Dermis blood vessel endothelial cell (primary cell): ENCODE data around the gene TFDP2. TPM values are rescaled to one million over a fixed set of nuclear protein-coding genes. Genes with fewer than 3 reads are reported as not detected.
A peak's percentile ranks its signal among the peaks of the same experiment; 100 is the strongest.
"Not testable (repeated sequence)": the region's sequence is repeated elsewhere in the genome, so short reads cannot be mapped to it uniquely, and the experiment has no call there.

Experiments used
- DNase-seq: peaks from one replicate; pipeline ENCODE4 v3.0.0; 2010
- total RNA-seq: library from RNA; depleted of rRNA; stranded (reverse); fragments of >200 nt; gene quantifications from 2 replicates; pipeline ENCODE4 v1.2.3, GENCODE V29; 2014

Gene TFDP2
- total RNA-seq, 1 donor from 2014 or later: 32.0 TPM

DNA sequence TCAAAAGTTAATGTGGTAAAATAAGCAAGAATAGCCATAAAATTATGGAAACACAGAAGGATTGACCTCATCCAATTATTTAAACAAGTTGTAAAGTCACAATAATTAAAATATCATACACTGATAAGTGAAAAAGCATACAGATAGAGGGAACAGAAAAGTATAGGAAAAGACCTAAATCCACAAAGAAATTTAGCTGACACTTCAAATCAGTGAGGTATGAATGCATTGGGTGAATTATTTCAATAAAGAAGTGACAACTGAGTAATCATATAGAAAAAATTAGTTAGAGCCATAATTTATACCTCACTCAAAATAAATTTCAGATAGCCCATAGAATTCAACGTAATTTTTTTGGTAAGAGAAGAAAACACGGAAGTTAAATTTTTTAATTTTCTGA lies 25.1 kb downstream of the TFDP2 start:
- DNase-seq: no peak

DNA sequence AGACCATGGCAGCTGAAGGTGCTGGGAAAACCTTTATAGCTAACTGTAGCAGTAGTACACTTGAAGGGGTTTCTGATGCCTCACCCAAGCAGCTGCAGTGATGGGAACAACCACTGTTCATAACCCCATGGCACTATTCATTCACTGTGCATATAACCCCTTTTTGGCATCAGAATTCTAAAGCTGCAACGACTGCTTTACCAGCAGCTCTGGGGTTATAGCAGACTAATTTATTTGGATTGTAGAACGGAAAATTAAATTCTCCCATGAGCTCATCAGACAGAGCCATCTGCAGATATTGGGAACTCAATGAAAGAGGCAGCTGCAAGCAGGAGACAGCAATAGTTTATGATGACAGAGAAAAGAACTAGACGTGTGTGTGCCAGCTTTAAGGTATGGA lies 28.6 kb downstream of the TFDP2 start:
- no peak for DNase-seq

DNA sequence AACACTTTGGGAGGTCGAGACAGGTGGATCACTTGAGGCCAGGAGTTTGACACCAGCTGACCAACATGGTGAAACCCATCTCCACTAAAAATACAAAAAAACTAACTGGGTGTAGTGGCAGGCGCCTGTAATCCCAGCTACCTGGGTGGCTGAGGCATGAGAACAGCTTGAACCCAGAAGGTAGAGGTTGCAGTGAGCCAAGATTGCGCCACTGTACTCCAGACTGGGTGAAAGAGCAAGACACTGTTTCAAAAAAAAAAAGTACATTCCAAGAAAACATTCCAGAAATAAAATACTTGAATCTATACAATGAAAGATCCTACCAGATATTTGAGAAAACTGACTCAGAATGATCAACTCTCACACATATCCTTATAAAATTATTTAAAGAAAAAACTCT lies 30.4 kb downstream of the TFDP2 start:
- DNase-seq: no peak

DNA sequence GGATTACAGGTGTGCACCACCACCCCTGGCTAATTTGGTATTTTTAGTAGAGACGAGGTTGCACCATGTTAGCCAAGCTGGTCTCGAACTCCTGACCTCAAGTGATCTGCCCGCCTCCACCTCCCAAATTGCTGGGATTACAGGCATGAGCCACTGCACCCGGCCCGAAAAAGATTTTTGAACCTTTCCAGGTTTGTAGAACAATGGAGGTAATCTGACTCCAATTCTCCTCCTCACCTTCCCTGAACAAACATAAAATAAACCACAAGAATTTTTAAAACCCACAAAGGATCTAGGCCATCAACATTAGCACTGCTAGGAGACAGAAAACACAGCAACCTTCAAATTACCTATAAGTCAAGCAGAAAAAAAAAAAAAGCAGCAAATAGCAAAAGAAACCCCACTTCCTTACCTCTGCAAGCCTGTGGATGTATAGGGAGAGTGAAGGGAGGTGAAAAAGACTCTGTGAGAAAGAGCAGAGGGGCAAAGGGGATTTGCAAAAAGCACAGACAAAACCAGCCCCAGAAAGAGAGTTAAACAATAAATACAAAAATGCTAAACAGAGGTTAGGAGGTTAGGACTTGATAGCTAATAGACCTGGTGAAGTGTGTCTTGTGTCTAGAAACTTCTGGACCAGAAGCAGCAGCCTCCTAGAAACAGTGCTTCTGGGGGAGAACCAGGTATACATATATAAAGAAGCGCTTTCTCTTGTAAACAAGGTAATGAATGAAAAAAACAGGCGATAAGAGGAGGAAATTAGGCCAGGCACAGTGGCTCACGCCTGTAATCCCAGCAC lies 32.1 kb downstream of the TFDP2 start:
- DNase-seq: no peak

DNA sequence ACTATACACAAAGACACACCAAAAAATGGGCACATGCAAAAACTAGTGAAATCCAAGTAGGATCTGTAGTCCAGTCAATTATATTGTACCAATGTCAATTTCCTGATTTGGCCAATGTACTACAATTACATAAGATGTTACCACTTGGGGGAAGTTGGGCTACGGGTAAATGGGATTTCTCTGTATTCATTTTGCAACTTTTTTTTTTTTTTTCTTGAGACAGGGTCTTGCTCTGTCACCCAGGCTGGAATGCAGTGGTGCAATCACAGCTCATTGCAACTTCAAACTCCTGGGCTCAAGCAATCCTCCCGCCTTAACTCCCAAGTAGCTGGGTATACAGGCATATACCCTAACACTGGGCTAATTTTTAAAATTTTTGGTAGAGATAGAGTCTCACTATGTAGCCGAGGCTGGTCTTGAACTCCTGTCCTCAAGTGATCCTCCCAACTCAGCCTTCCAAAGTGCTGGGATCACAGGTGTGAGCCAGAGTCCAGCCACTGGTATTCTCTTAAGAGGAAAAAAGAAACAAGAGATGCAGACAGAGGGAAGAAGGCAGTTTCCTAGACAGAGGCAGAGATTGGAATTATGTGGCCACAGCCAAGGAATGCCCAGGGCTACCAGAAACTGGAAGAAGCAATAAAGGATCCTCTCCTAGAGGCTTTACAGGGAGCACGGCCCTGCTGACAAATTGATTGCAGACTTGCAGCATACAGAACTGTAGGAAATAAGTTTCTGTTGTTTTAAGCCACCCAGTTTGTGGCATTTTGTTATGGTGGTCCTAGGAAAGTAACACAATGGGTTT lies 33.3 kb downstream of the TFDP2 start:
- DNase-seq: no peak

DNA sequence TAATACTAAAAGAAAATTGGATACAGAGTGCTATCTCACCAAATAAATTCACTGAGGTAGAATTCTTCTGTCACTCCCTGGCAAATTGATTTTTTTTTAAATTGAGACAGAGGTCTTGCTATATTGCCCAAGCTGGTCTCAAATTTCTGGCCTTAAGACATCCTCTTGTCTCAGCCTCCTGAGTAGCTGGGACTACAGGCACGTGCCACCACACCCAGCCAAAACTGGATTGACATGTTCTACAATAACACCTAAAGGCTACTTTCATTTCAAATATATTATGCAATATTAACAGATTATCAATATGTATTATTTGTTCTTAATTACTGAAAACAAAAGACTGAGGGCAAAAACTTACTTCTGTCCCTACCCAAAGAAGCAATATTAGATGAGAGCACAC lies 36.7 kb downstream of the TFDP2 start:
- no peak for DNase-seq

DNA sequence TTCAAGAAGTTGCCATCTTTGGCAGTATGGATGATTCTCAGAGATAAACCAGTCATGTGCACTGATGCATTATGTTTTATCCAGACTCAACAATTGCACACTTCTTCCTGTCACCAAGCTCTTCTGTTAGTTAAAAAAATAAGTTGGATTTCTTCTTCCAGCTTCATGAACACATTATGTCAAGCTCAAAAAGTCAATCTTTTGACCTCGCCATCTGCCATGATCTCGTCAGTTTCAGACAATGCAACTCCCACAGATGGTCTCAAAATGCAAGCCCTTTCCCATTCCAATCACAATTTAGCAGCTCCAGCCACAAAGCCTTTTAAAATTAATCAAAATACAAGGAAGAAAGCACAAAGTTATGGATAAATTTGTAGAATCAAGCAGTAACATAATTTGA lies 42.8 kb downstream of the TFDP2 start:
- no peak for DNase-seq

DNA sequence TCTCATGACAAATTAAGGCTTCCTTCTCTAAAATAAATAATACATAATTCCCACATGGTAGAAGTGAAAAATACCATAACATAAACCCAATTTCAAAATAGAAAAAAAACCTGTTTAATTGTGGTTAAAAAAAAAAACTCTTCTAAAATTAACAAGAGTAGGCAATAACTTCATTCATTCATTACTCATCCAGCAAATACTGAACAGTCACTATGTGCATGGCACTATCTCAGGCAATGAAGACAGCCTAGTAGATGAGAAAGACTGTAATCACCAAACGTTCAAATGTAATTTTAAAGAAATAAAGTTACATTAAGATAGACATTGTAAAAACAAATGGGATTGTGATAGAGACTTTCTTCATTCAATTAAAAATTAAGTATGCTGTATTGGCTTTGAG lies 43.4 kb downstream of the TFDP2 start:
- DNase-seq: no peak

DNA sequence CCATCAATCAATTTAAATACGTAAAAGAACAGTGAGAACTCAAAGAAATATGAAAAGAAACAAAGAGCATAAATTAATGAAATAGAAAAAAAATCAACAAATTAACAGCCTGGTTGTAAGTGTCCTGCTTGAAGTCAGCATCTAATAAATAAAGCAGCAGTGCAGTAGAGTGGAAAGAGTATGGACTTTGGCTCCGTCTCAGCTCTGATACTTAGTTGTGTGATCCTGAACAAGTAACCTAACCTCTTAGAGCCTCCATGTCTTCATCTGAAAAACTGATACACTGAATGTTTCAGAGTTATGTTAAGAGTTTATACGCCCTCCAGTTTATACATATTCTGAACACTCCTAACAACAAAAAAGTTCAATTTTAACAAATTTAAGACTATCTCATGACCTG lies 44.6 kb downstream of the TFDP2 start:
- DNase-seq: no peak

DNA sequence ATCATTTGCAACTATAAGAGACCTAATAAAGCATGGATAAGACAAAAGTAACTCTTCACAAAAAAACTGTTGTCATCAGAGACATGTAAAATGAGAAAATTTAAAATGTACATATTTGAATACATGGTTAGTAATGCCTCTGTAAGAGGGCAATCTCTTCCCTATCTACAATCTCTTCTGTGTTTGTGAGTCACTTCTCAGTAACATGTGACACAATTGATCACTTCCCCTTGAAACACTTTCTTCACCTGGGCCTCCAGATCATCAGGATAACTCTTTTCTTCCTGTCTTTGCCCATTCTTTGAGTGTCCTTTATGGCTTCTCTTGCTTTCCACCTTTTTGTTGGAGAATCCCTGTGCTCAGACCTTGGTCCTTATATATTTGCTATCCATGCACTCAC lies 50.4 kb downstream of the TFDP2 start:
- peak; percentile 23 for DNase-seq

DNA sequence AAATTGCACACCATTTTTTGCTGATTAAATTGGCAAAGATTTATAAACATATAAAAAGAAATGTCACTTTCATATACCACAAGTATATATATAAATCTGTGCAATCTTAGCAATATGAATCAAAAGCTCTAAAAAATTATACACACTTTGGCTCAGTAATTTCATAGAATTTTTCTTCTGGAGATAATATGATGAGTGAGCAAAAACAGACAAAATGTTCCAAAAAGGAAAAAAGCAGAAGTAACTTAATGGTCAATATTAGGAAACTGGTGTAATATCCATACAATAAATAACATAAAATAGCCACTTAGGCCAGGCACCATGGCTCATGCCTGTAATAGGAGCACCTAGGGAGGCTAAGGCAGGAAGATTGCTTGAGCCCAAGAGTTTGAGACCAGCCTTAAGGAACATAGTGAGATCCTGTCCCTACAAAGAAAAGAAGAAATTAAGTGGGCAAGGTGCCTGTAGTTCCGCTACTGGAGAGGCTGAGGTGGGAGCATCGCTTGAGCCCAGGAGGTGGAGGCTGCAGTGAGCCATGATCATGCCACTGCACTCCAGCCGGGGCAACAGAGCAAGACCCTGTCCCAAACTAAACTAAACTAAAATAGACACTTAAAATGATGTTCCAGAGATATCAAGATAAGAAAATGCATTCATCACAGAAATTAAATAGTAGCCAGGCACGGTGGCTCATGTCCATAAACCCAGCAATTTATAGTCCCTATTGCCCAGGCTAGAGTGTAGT lies 52.1 kb downstream of the TFDP2 start:
- no peak for DNase-seq

DNA sequence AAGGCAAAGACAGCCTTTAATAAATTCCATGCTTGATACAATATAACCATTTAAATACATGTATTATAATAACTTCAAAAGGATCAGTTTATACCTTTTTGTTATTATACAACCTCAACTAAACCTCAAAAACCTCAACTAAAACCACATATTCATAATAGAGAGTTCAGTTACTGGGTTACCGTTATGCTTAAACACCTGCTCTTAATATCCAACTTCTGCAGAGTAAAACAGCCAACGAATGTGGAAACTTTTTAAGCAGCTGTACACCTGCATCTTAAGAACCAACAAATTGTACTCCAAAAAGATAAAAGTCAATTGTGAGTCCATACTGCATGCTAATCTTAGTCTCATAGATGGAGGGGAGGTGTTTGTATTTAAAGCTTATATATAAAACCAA lies 53.5 kb downstream of the TFDP2 start:
- no peak for DNase-seq

DNA sequence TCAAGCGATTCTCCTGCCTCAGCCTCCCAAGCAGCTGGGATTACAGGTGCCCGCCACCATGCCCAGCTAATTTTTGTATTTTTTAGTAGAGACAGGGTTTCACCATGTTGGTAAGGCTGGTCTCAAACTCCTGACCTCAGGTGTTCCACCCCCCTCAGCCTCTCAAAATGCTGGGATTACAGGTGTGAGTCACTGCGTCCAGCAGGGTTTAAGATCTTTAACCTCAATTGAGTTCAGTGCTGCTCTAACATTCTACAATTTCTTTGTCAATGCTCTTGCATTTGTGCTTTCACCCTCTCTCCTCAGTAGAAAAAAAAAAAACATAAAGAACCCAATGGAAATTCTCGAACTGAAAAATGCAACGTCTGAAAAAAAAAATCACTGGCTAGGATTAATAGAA lies 60.4 kb downstream of the TFDP2 start:
- not testable (repeated sequence) for DNase-seq

DNA sequence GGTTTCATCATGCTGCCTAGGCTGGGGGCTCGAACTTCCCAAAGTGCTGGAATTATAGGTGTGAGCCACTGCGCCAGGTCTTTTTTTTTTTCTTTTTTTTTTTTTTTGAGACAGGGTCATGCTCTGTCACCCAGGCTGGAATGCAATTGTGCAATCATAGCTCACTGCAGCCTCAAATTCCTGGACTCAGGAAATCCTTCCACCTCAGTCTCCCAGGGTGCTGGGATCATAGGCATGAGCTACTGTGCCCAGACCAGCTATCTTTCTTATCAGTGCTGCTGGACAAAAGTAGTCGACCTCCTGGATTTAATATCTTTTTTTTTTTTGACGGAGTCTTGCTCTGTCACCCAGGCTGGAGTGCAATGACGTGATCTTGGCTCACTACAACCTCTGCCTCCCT lies 60.8 kb downstream of the TFDP2 start:
- no peak for DNase-seq

DNA sequence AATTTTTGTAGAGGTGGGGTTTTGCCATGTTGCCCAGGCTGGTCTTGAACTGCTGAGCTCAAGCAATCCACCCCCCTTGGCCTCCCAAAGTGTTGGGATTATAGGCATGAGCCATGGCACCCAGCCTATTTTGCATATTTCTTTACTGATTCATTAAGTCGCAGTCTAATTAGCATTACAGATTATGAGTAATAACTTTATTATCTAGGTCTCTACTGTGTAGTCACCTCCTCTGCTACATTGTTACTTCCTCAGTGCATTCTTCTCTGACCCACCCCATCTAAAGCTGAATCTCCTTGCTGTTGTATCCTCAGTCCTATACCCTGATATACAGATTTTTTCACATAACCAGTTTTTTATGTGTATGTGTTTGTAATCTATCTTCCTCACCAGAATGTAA lies 61.7 kb downstream of the TFDP2 start:
- no peak for DNase-seq

DNA sequence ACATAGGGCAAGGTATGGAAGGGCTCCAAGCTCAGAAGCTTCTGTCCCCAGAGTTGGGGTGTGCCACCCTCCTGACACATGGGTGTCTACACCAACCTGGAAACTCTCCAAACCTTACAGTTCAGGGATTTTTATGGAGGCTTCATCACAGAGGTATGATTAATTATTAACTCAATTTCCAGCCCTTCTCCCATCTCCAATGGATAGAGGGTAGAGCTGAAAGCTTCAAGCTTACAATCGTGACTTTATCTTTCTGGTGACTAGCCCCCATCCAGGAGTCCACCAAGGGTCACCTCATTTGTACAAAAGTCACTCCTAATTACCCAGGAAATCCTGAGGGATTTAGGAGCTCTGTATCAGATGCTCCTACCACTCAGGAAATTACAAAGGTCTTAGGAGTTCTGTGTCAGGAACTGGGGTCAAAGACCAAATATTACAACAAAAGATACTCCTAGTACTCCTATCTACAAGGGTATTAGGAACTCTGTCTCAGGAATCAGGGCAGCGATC lies 62.7 kb downstream of the TFDP2 start:
- DNase-seq: no peak

DNA sequence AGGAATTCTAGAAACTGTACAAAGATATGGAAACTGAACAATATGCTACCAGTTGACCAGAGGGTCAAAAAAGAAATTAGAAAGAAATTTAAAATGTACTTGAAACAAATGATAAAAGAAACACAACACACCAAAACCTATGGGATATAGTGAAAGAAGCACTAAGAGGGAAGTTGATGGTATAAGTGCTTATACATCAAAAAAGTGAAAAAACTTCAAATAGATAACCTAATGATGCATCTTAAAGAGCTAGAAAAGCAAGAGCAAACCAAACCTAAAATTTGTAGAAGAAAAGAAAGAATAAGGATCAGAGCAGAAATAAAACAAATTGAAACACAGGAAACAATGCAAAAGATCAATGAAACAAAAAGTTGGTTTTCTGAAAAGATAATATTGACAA lies 68.2 kb downstream of the TFDP2 start:
- no peak for DNase-seq

DNA sequence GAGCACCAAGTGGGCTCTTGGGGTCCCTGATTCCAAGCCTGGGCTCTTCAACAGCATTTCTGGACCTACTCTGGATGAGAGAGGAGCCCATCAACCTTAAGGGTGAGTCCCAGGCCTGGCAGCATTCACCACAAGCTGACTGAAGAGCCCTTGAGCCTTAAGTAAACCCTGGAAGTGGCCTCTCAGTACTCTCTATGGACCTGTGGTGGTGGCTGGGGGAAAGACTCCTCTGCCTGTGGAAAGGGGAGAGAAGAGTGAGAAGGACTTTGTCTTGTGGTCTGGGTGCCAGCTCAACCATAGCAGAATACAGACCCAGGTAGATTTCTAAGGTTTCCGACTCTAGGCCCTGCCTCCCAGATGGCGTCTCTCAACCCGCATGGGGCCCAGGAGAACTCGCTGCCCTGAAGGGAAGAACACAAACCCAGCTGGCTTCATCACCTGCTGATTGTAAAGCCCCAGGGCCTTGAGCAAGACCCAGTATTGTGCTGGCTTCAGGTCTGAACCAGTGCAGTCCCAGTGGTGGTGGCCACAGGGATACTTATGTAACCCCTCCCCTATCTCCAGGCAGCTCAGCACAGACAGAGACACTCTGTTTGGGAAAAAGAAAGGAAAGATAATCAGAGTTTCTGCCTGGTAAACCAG lies 71.4 kb downstream of the TFDP2 start:
- DNase-seq: no peak

DNA sequence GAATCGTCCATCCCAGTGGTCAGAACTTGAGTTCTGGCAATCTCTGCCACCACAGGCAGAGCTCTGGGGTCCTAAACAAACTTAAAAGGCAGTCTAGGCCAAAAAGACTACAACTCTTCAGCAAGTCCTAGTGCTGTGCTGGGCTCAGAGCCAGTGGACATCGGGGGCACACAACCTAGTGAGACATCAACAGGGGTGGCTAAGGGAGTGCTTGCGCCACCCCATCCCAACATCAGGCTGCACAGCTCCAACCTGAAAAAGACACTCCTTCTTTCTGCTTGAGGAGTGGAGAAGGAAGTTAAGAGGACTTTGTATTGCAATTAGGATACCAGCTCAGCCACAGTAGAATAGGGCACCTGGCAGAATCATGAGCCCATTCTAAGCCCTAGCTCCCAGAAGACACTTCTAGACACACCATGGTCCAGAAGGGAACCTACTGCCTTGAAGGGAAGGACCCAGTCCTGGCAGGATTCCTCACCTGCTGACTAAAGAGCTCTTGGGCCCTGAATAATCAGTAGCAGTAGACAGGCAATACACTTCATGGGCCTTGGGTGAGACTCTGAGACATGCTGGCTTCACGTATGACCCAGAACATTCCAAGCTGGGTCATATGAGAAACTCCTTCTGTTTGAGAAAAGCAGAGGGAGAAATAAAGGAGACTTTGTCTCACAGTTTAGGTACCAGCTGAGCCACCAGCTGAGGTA lies 72.0 kb downstream of the TFDP2 start:
- DNase-seq: no peak

DNA sequence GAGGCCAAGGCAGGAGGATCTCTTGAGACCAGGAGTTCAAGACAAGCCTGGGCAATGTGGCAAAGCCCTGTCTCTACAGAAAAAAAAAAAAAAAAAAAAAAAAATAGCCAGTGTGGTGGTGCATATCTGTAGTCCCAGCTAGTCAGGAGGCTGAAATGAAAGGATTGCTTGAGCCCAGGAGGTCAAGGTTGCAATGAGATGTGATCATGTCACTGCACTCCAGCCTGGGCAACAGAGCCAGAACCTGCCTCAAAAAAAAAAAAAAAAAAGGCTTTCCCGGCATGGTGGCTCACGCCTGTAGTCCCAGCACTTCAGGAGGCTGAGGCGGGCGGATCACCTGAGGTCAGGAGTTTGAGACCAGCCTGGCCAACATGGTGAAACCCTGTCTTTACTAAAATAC lies 73.7 kb downstream of the TFDP2 start:
- DNase-seq: not testable (repeated sequence)

DNA sequence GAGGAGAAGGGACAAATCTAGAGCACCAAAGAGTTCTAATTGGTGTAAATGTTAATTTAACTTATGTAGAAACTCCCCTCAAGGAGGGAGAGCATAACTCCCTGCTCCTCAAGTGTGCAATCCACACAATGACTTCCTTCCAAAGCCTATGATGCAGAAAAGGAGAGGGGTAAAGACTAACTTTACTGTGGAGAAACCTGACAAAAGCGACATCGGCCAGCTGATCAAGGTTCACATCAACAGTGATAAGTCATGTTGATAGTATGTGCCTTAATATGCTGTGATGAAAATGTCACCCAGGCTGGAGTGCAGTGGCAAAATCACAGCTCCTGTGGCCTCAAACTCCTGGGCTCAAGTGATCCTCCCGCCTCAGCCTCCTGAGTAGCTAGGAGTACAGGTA lies 76.5 kb downstream of the TFDP2 start:
- DNase-seq: no peak

DNA sequence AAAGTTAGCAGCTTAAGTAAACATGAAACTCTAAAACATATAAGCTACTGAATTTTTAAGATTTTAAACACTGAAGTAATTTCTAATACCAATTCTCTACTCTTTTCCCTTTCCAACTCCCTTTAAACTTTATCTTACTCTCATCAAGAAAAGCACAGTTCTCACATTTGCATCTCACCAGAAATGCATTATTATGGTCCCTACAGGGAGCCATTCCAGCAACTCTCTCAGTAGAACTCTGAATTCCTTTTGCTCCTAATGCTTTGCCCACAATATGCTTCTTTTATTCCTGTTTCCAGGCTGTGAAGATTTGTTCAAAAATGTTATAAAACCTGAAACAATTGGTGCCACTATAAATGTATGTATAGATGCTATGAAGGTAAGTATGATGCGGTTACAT lies 83.4 kb downstream of the TFDP2 start:
- DNase-seq: no peak
